MCF 10A (cell line): ENCODE data around the gene AKAIN1. TPM values are rescaled to one million over a fixed set of nuclear protein-coding genes. Genes with fewer than 3 reads are reported as not detected.

Source experiments
- BruUV-seq: library from RNA; stranded (reverse); fragments of 400-500 nt; replicated peaks from 2 replicates; lab custom pipeline; 2021; lab: Mats Ljungman, UMichigan
- CTCF ChIA-PET: fragments of 300-600 bp; sonication (Branson Sonifier 250); formaldehyde crosslinking; extraction: SDS; loops from one replicate; lab custom pipeline; 2021; ENCODE audit warnings: antibody characterized with exemption, inconsistent platforms; lab: Yijun Ruan, JAX
- POLR2A ChIA-PET: fragments of 300-600, 350-650 bp; sonication (Branson Sonifier 250); formaldehyde crosslinking; extraction: SDS; loops from one replicate; lab custom pipeline; 2020; ENCODE audit warnings: antibody characterized with exemption, inconsistent platforms; lab: Yijun Ruan, JAX
- DNase-seq: peaks from one replicate; pipeline ENCODE4 v3.0.0-alpha.2; 2018; ENCODE audit not compliant: unreplicated experiment
- H3K27ac Mint-ChIP-seq: one replicate; pipeline ENCODE4 v1.8.0; 2022; ENCODE audit warnings: mild to moderate bottlenecking, low read depth, mixed read lengths; ENCODE audit not compliant: unreplicated experiment
- H3K27me3 Mint-ChIP-seq: one replicate; pipeline ENCODE4 v1.8.0; 2022; ENCODE audit warnings: mixed read lengths; ENCODE audit not compliant: insufficient read depth, unreplicated experiment
- H3K36me3 Mint-ChIP-seq: one replicate; pipeline ENCODE4 v1.8.0; 2022; ENCODE audit warnings: mild to moderate bottlenecking, moderate library complexity, mixed read lengths; ENCODE audit not compliant: insufficient read depth, unreplicated experiment
- H3K4me1 Mint-ChIP-seq: one replicate; pipeline ENCODE4 v1.8.0; 2022; ENCODE audit warnings: mixed read lengths; ENCODE audit not compliant: insufficient read depth, unreplicated experiment
- H3K4me3 Mint-ChIP-seq: one replicate; pipeline ENCODE4 v1.8.0; 2022; ENCODE audit warnings: mild to moderate bottlenecking, moderate library complexity, mixed read lengths; ENCODE audit not compliant: unreplicated experiment
- H3K9me3 Mint-ChIP-seq: one replicate; pipeline ENCODE4 v1.8.0; 2022; ENCODE audit warnings: mixed read lengths; ENCODE audit not compliant: unreplicated experiment
- intact Hi-C: fragments of 100-400 bp; cut with micrococcal nuclease; formaldehyde crosslinking; loops from 2 replicates; pipeline ENCODE4 v1.14.1; 2022
- total RNA-seq: library from RNA; stranded (reverse); gene quantifications from 2 replicates; pipeline ENCODE4 v1.2.3, GENCODE V29; 2022
- TF ChIP-seq, protein P1 (sequence below): fragments of 200-600 bp; IDR thresholded peaks from one replicate; pipeline ENCODE4 v1.8.0; 2022; ENCODE audit warnings: antibody characterized with exemption, mild to moderate bottlenecking; ENCODE audit not compliant: unreplicated experiment

AKAIN1 gene
- total RNA-seq, 1 experiment from 2014 or later, result not detected

DNA sequence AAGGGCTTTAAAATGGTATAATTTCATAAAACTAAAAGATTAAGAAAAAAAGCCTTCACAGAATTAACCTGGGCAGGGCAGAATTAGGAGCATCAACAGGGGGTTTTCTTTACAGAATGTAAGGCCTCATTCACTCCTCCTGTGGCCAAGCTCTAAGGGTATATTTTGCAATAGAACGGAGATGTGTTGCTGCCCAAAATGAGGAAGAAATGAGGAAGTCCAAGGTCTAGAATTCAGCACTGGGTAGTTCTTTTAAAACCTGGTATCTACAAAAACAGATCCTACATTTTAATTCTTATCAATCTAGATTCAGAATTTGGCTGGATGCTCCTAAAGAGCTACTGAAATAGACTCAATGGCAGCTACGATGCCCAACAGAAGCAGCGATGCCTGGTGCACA, 101.8 kb downstream of the AKAIN1 start:
- TF ChIP-seq, protein P1, sequence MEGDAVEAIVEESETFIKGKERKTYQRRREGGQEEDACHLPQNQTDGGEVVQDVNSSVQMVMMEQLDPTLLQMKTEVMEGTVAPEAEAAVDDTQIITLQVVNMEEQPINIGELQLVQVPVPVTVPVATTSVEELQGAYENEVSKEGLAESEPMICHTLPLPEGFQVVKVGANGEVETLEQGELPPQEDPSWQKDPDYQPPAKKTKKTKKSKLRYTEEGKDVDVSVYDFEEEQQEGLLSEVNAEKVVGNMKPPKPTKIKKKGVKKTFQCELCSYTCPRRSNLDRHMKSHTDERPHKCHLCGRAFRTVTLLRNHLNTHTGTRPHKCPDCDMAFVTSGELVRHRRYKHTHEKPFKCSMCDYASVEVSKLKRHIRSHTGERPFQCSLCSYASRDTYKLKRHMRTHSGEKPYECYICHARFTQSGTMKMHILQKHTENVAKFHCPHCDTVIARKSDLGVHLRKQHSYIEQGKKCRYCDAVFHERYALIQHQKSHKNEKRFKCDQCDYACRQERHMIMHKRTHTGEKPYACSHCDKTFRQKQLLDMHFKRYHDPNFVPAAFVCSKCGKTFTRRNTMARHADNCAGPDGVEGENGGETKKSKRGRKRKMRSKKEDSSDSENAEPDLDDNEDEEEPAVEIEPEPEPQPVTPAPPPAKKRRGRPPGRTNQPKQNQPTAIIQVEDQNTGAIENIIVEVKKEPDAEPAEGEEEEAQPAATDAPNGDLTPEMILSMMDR, result no peak
- intact Hi-C loops, result no loop called here
- H3K27ac Mint-ChIP-seq, result no peak overlapping the region

DNA sequence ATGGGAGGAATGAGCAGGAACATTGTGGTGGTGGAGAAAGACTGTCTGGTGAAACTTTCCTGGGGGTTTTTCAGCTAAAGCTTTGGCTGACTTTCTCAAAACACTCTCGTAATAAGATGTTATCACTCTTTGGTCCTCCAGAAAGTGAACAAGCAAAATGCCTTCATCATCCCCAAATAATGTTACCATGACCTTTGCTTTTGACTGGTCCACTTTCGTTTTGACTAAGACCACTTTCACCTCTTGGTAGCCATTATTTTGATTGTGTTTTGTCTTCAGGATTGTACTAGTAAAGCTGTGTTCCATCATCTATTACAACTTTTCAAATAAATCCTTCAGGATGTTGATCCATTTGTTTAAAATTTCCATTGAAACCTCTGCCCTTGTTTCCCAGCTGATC, 103.2 kb downstream of the AKAIN1 start:
- ChIA-PET CTCF (no interaction called here), POLR2A (no interaction called here)
- TF ChIP-seq, protein P1, result no peak
- peaks cover 5% of the 10 kb centered on the region for H3K36me3 Mint-ChIP-seq
- no peaks in the 10 kb centered on the region for H3K27me3 Mint-ChIP-seq
- H3K27ac Mint-ChIP-seq, result no peak overlapping the region
- peaks cover 4% of the 10 kb centered on the region for H3K9me3 Mint-ChIP-seq
- DNase-seq, result no peak
- BruUV-seq, result no TSS peak
- intact Hi-C loops, result no loop called here
- H3K4me1 Mint-ChIP-seq, result peaks cover 13% of the 10 kb centered on the region
- no peak overlapping the region for H3K4me3 Mint-ChIP-seq

More for the DNA sequence above, 101.8 kb downstream of the AKAIN1 start:
- DNase-seq, result no peak
- no peaks in the 10 kb centered on the region for H3K9me3 Mint-ChIP-seq
- POLR2A ChIA-PET, result no interaction called here
- H3K36me3 Mint-ChIP-seq, result peaks cover 2% of the 10 kb centered on the region
- no peaks in the 10 kb centered on the region for H3K27me3 Mint-ChIP-seq
- CTCF ChIA-PET, result interaction anchor here (0.6 to 1.8 kb wide), 5 partner anchors 11 to 1085 kb away, joined by 5 to 7 read pairs (median 5); no protein-coding TSS in a partner anchor
- H3K4me3 Mint-ChIP-seq, result no peak overlapping the region
- no TSS peak for BruUV-seq
- H3K4me1 Mint-ChIP-seq, result peaks cover 13% of the 10 kb centered on the region

Other genes with a start within 250 kb of the AKAIN1 start
- gene ZBTB14, start 98.5 kb upstream of the AKAIN1 start, total RNA-seq, result 7.3 and 8.6 TPM in 2 replicates